Ovary (tissue), 9 donors: Measurements from ENCODE around the gene COL5A1. TPM values are rescaled to one million over a fixed set of nuclear protein-coding genes. Genes with fewer than 3 reads are reported as not detected.

ENCODE experiments used
- DNase-seq, 5 donors: peaks; one replicate each; pipeline ENCODE4 v3.0.0-alpha.2; 2019 to 2020
- H3K27ac ChIP-seq, 2 donors: fragments of 200-600 bp; one replicate each; pipeline versions ENCODE4 v1.5.1 to v1.8.0; 2019 to 2022
- H3K27me3 ChIP-seq: fragments of 200-600 bp; one replicate; pipeline ENCODE4 v1.8.0; 2022
- H3K36me3 ChIP-seq: fragments of 200-600 bp; sonication (generic); one replicate; pipeline ENCODE4 v1.5.1; 2019
- H3K4me1 ChIP-seq: one replicate; pipeline ENCODE4 v1.8.1; 2013; ENCODE audit warnings: mild to moderate bottlenecking, moderate library complexity; ENCODE audit not compliant: insufficient read depth
- H3K4me3 ChIP-seq: fragments of 200-600 bp; sonication (generic); one replicate; pipeline ENCODE4 v1.5.1; 2017
- H3K9me3 ChIP-seq, 2 donors: fragments of 200-600 bp in 1 of 2; sonication (generic) in 1 of 2; one replicate each; pipeline versions ENCODE4 v1.5.1 to v1.8.1; 2013 to 2019; ENCODE audit warnings: mild to moderate bottlenecking in 1 of 2, moderate library complexity in 1 of 2
- EP300 ChIP-seq: sonication (generic); formaldehyde crosslinking; IDR thresholded peaks from one replicate; pipeline ENCODE4 v1.6.1; 2017; ENCODE audit warnings: antibody characterized with exemption
- POLR2A ChIP-seq: fragments of 450-650 bp; IDR thresholded peaks from one replicate; pipeline ENCODE4 v1.6.1; 2017; ENCODE audit warnings: antibody characterized with exemption, mild to moderate bottlenecking, moderate library complexity
- WGBS, 3 donors: extraction: QIAGEN DNeasy Blood & Tissue Kit in 1 of 3; methylation state at CpG; one replicate each; pipeline versions ENCODE4 v1.1.5 to v1.1.7; 2013 to 2017; 5-methylcytosine and 5-hydroxymethylcytosine counted together
- intact Hi-C, 4 donors: fragments of 100-400 bp; cut with DNase I; formaldehyde crosslinking; loops; one replicate each; pipeline versions ENCODE4 v1.11.0 to v1.15.1; 2022 to 2023
- polyA plus RNA-seq, 2 donors: library from polyadenylated mRNA; stranded (reverse); fragments of 200-250 nt in 1 of 2; fragments of 350-450 nt in 1 of 2; fragmentation: Illumina TruSeq in 1 of 2; extraction: RNeasy Lipid Tissue Mini Kit (QIAGEN cat#74804) in 1 of 2; gene quantifications; one replicate each; pipeline ENCODE4 v1.2.3, GENCODE V29; 2013 to 2014
- total RNA-seq, 7 donors: library from RNA; depleted of rRNA in 2 of 7; stranded (reverse); fragments of >200 nt in 2 of 7; fragmentation: NEBNext Ultra II Directional in 3 of 7; extraction: Animal tissue kit (Norgen Biotek cat#: 25700) in 3 of 7; gene quantifications; one replicate each; pipeline versions ENCODE4 v1.1.0 to v1.2.4, GENCODE V29; 2016 to 2023
- TF ChIP-seq, protein P1 (sequence below), 3 donors: fragments of 450-650 bp in 2 of 3; fragments of 200-600 bp in 1 of 3; IDR thresholded peaks; one replicate each; pipeline versions ENCODE4 v1.5.1 to v1.8.0; 2016 to 2022; ENCODE audit warnings: antibody characterized with exemption in 3 of 3, mild to moderate bottlenecking in 1 of 3
- donor health status: DM: no; HTN: no; CAD: no; lungs with moderate emphysema.
- donor health status: DM: no; HTN: no; CAD: no.
- donor health status: Bipolar disorder and iron deficiency.
- donor health status: DM: yes; HTN: yes; CAD: no.
- donor health status: DM: no; HTN: no; CAD: no.
- donor health status: DM: yes; HTN: yes; CAD: no.

The COL5A1 gene
- total and polyA plus RNA-seq, 9 donors = 28.1 to 117 (median 54.6) TPM

DNA sequence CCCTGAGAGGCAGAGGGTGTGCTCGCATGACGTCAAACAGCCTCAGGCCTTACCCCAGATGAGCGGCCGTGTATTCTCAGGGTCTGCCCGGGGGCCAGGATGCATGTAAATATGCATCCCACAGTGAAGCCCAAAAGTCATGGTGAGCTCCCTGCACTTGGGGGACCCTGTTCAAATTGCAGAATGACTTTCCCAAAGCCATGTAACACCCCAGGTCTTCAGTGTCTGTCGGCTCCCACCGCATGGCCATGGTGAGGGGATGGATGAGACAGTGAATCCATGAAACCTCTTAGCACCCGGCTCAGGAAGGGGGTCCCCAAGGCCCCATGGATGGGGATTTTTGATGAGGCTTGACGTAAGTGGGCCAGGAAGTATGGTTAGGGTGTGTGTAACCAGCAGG is 9.3 kb upstream of the COL5A1 start:
- Histone ChIP-seq H3K27me3 (no peaks in the 10 kb centered on the region), H3K4me1 (no peaks in the 10 kb centered on the region), H3K36me3 (no peaks in the 10 kb centered on the region), H3K4me3 (no peak overlapping the region), H3K9me3 (no peaks in the 10 kb centered on the region), H3K27ac (no peak overlapping the region)
- TF ChIP-seq POLR2A (no peak), EP300 (no peak)
- TF ChIP-seq, protein P1, sequence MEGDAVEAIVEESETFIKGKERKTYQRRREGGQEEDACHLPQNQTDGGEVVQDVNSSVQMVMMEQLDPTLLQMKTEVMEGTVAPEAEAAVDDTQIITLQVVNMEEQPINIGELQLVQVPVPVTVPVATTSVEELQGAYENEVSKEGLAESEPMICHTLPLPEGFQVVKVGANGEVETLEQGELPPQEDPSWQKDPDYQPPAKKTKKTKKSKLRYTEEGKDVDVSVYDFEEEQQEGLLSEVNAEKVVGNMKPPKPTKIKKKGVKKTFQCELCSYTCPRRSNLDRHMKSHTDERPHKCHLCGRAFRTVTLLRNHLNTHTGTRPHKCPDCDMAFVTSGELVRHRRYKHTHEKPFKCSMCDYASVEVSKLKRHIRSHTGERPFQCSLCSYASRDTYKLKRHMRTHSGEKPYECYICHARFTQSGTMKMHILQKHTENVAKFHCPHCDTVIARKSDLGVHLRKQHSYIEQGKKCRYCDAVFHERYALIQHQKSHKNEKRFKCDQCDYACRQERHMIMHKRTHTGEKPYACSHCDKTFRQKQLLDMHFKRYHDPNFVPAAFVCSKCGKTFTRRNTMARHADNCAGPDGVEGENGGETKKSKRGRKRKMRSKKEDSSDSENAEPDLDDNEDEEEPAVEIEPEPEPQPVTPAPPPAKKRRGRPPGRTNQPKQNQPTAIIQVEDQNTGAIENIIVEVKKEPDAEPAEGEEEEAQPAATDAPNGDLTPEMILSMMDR (IDR thresholded peaks at IDR 0.05) = no peak
- intact Hi-C loops = no loop called here
- 95 to 97% (median 97%) methylated on average over 9 of the region's 9 CpGs for WGBS, 3 donors
- DNase-seq = peak in 3 of 5 donors; percentile 1 to 7 (median 3)

DNA sequence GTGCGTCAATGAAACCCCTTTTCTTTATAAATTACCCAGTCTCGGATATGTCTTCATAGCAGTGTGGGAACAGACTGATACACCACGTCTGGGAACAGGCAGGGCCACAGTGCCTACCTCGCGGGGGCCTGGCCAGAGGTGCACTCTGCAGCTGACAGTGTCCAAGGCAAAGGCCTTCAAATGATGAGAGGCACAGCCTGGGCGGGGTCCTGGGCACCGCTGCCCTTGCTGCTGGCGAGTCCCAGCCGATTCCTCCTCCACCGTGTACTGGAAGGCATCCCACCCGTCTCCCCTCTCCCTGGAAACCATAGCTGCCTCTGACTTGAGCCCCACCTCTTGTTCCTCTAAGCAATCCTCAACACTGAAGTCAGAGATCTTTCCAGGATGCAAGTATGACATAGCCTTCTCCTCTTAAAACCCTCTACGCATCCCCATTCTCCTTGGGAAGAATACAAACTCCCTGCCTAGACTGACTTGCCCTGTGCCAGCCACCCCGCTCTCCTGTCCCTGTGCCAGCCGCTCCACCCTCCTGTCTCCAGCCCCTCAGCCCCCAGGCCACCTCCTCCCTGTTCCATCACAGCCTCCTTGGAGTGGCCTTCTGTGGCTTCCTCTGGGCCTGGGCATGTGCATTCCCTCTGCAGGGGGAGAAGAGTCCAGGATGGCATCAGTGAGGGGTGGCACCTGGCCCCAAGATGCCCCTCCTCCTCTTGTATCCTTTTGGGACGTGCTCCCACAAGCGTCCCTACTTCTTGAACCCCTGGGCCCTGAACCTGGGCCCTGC is 8.1 kb upstream of the COL5A1 start:
- TF ChIP-seq, protein P1 (IDR thresholded peaks at IDR 0.05) = no peak
- TF ChIP-seq POLR2A (no peak), EP300 (no peak)
- Histone ChIP-seq H3K27me3 (no peaks in the 10 kb centered on the region), H3K9me3 (no peaks in the 10 kb centered on the region), H3K36me3 (no peaks in the 10 kb centered on the region), H3K4me1 (no peaks in the 10 kb centered on the region), H3K4me3 (no peak overlapping the region), H3K27ac (no peak overlapping the region)
- intact Hi-C loops = no loop called here
- WGBS, 3 donors = 88 to 92% (median 89%) methylated on average over 16 of the region's 16 CpGs
- peak in 4 of 5 donors; percentile 5 to 13 (median 11) for DNase-seq

DNA sequence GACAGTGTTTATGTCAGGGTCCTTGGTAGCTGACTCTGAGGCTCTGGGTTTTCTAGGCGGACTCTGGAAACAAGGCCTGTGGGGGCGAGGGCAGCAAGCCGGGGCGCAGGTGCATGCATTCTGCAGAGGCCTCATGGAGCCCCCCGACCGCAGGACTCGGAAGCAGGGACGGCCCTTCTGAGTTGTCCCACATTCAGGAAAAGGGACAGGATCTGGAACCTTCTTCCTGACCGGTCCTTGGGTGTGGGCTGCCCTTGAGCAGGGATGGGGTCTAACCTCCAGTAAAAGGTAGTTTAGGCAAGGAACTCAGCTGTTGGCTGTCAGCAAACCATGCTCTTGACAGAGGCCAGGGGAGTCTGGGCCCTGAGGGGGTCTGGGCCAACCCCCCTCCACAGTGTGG is 7.4 kb upstream of the COL5A1 start:
- H3K4me1 ChIP-seq = no peaks in the 10 kb centered on the region
- 88 to 99% (median 96%) methylated on average over 9 of the region's 9 CpGs for WGBS, 3 donors
- TF ChIP-seq EP300 = no peak
- TF ChIP-seq, protein P1 (IDR thresholded peaks at IDR 0.05) = no peak
- no peak for TF ChIP-seq POLR2A
- H3K27me3 ChIP-seq = no peaks in the 10 kb centered on the region
- H3K9me3 ChIP-seq = no peaks in the 10 kb centered on the region
- intact Hi-C loops = no loop called here
- no peak overlapping the region for H3K27ac ChIP-seq
- H3K4me3 ChIP-seq = no peak overlapping the region
- peak; percentile 2 to 16 (median 8) for DNase-seq
- no peaks in the 10 kb centered on the region for H3K36me3 ChIP-seq

DNA sequence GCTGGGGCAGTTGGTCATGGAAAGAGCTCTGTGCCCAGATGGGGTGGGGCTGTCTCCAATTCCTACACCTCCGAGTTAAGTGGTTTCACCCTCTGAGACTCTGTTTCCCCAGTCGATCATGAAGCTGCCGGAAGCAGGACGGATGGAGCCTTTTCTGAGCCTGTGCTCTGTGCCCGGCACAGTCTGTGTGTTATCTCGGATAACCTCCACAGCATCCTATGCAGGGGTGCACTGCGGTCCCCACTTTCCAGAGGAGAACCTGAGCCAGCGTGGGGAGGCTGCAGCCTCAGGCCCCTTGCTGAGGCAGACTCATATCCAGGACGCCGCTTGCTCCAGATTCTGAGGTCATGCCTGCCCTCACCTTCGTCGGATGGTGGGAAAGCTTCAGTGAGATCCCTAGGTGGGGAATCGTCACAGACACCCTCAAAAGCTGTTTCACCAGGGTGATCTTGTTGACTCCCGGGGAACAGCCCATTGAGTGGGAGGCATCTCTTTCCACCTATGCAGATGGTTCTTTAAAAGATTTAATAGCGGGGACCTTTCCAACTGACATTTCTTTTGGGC is 6.9 kb upstream of the COL5A1 start:
- WGBS, 3 donors = 88 to 92% (median 91%) methylated on average over 15 of the region's 15 CpGs
- intact Hi-C loops = no loop called here
- Histone ChIP-seq H3K4me3 (no peak overlapping the region), H3K36me3 (no peaks in the 10 kb centered on the region), H3K9me3 (no peaks in the 10 kb centered on the region), H3K27me3 (no peaks in the 10 kb centered on the region), H3K4me1 (no peaks in the 10 kb centered on the region), H3K27ac (no peak overlapping the region)
- DNase-seq = peak; percentile 2 to 24 (median 6)
- TF ChIP-seq, protein P1 (IDR thresholded peaks at IDR 0.05) = no peak
- TF ChIP-seq POLR2A (no peak), EP300 (no peak)
